Thymus (tissue), 11 donors: ENCODE measurements around the gene KLHDC10. TPM values are rescaled to one million over a fixed set of nuclear protein-coding genes. Genes with fewer than 3 reads are reported as not detected.

ENCODE experiments used
- DNase-seq, 9 donors: peaks; one replicate each; pipeline ENCODE4 v3.0.0-alpha.2; 2013; ENCODE audit warnings: low spot score in 9 of 9, low read depth in 6 of 9, missing footprints in 1 of 9
- H3K27ac ChIP-seq, 2 donors: one replicate each; pipeline ENCODE4 v1.5.1; 2013; ENCODE audit warnings: control low read depth in 1 of 2, low read depth in 1 of 2, low read length in 1 of 2, mild to moderate bottlenecking in 1 of 2, moderate library complexity in 1 of 2
- H3K27me3 ChIP-seq, 2 donors: one replicate each; pipeline ENCODE4 v1.5.1; 2013; ENCODE audit warnings: low read length in 1 of 2; ENCODE audit not compliant: control insufficient read depth in 2 of 2, insufficient read depth in 1 of 2
- H3K36me3 ChIP-seq, 2 donors: one replicate each; pipeline ENCODE4 v1.5.1; 2013; ENCODE audit warnings: low read length in 1 of 2, mild to moderate bottlenecking in 1 of 2, moderate library complexity in 1 of 2; ENCODE audit not compliant: control insufficient read depth in 2 of 2, insufficient read depth in 2 of 2
- H3K4me1 ChIP-seq, 2 donors: one replicate each; pipeline ENCODE4 v1.5.1; 2013; ENCODE audit warnings: low read length in 2 of 2; ENCODE audit not compliant: control insufficient read depth in 2 of 2, insufficient read depth in 2 of 2
- H3K4me3 ChIP-seq, 2 donors: one replicate each; pipeline ENCODE4 v1.5.1; 2013; ENCODE audit warnings: low read length in 2 of 2, control low read depth in 1 of 2, mild to moderate bottlenecking in 1 of 2
- H3K9me3 ChIP-seq, 2 donors: one replicate each; pipeline ENCODE4 v1.5.1; 2013; ENCODE audit warnings: low read length in 1 of 2, mild to moderate bottlenecking in 1 of 2; ENCODE audit not compliant: control insufficient read depth in 2 of 2, insufficient read depth in 1 of 2
- WGBS: extraction: QIAGEN DNeasy Blood & Tissue Kit; methylation state at CpG from one replicate; pipeline ENCODE4 v1.1.7; 2013; 5-methylcytosine and 5-hydroxymethylcytosine counted together
- polyA plus RNA-seq: library from polyadenylated mRNA; stranded (reverse); fragments of 200-250 nt; gene quantifications from one replicate; pipeline ENCODE4 v1.2.3, GENCODE V29; 2013
- total RNA-seq: library from RNA; stranded (reverse); fragments of 120-200 nt; gene quantifications from one replicate; pipeline ENCODE4 v1.2.4, GENCODE V29; 2013
- donor health status: healthy.

The KLHDC10 gene
- total and polyA plus RNA-seq, 2 donors, result 9.4 to 11.8 TPM

DNA sequence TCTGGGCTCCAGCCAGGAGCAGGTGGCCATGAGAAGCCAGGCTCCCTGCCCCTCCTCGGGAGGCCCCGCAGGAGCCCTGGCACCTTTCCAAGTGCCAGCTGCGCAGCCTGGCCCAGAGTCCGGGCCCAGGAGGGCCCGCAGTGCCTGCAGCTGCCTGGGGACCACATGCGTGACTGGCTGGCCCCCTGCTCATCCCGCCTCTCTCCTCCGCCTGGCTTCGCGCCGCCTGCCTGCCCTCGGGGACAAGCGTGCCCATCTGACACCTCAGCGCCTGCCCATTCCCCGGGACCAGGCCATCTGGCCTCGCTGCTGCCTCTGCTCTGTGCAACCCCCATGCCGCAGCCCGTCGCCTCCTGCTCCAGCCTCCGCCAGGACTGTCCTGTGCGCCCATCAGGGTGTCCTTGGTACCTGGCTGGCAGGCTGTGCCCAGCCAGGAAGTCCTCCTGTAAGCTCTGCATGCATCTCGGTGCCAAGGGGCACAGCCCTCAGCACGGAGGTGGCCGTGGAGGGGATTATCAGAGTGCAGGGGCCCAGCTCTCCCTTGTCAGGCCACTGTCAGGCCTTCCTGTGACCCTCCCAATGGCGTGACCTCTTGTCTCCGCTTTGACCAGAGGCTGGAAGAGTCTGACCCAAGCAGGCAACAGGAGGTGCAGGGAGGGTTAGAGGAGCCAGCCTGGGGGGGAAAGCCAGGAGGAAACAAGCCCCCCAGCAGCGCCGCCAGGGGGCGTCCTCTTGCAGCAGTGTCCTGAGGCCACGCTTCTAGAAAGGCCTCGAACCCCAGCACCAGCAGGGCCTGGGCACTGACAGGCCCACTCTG is 84.4 kb downstream of the KLHDC10 start:
- peaks cover 0 to 7% of the 10 kb centered on the region in 2 donors for H3K4me1 ChIP-seq
- no peak for DNase-seq
- H3K36me3 ChIP-seq, result peaks cover 0 to 2% of the 10 kb centered on the region in 2 donors
- no peak overlapping the region for H3K27ac ChIP-seq
- no peak overlapping the region for H3K4me3 ChIP-seq
- peaks cover 0 to 26% of the 10 kb centered on the region in 2 donors for H3K9me3 ChIP-seq
- WGBS, result 90% methylated on average over 31 of the region's 31 CpGs
- H3K27me3 ChIP-seq, result peaks cover 0 to 26% of the 10 kb centered on the region in 2 donors

DNA sequence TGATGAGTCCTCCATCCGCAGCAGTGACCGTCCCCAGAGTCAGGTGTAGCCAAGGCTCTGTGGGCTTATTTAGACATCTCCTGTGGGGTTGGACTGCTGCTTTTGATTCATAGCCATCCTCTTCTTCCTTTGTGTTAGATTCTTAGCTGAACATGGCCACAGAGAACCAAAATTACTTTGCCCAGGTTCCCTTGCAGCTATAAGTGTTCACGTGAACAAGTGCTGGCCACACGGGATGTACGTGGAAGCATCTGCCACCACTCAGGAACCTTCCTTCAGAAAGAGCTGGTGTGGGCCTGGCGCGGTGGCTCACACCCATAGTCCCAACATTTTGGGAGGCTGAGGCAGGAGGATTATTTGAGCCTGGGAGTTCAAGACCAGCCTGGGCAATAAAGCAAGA is 85.8 kb downstream of the KLHDC10 start:
- DNase-seq, result no peak
- H3K9me3 ChIP-seq, result peaks cover 0 to 21% of the 10 kb centered on the region in 2 donors
- H3K4me1 ChIP-seq, result peaks cover 0 to 4% of the 10 kb centered on the region in 2 donors
- H3K36me3 ChIP-seq, result peaks cover 6 to 11% of the 10 kb centered on the region in 2 donors
- H3K4me3 ChIP-seq, result no peak overlapping the region
- H3K27me3 ChIP-seq, result peaks cover 0 to 19% of the 10 kb centered on the region in 2 donors
- WGBS, result 99% methylated on average over 7 of the region's 7 CpGs
- H3K27ac ChIP-seq, result no peak overlapping the region

DNA sequence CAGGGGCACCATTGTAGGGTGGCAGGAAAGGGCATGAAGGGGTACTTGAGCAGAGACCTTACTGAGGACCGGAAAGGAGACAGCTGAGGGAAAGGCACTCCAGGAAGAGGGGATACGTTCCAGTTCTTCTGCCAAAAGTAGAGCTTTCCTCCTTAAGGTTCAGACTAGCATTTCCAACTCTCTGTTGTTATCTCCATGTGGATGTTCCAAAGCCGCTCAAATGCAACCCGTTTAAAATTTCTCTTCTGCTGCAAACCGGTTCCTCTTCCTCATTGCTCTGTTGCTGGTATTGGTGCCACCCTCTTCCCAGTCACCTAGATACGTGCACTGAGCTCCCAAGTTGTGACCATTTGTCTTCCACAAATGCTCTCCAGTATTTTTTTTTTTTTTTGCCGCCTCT is 87.4 kb downstream of the KLHDC10 start:
- peaks cover 17 to 21% of the 10 kb centered on the region in 2 donors for H3K36me3 ChIP-seq
- peaks cover 0 to 8% of the 10 kb centered on the region in 2 donors for H3K9me3 ChIP-seq
- H3K4me1 ChIP-seq, result peaks cover 0 to 4% of the 10 kb centered on the region in 2 donors
- peaks cover 0 to 19% of the 10 kb centered on the region in 2 donors for H3K27me3 ChIP-seq
- no peak overlapping the region for H3K4me3 ChIP-seq
- WGBS, result 94% methylated on average over 7 of the region's 7 CpGs
- H3K27ac ChIP-seq, result no peak overlapping the region
- no peak for DNase-seq

DNA sequence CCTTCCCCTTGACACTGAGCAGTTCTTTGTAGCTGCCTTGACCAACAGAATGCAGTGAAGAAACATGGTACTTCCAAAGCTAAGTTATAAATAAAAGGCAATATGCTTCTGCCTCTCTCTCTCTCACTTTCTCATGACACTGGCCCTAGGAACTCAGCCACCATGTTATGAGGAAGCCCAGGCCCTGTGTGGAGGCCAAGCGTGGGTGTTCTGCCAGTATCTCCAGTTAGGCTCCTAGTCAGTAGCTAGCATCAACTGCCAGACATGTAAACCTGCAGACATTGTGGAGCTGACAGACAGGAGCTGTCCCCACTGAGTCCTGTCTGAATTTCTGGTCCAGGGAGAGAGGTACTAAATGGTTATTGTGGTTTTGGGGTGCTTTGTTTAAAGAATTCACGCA is 89.7 kb downstream of the KLHDC10 start:
- no peak for DNase-seq
- peaks cover 24 to 33% of the 10 kb centered on the region in 2 donors for H3K36me3 ChIP-seq
- H3K9me3 ChIP-seq, result peaks cover 0 to 7% of the 10 kb centered on the region in 2 donors
- H3K4me3 ChIP-seq, result no peak overlapping the region
- 96% methylated on average over 2 of the region's 2 CpGs for WGBS
- no peak overlapping the region for H3K27ac ChIP-seq
- H3K27me3 ChIP-seq, result peaks cover 0 to 2% of the 10 kb centered on the region in 2 donors
- H3K4me1 ChIP-seq, result no peaks in the 10 kb centered on the region

DNA sequence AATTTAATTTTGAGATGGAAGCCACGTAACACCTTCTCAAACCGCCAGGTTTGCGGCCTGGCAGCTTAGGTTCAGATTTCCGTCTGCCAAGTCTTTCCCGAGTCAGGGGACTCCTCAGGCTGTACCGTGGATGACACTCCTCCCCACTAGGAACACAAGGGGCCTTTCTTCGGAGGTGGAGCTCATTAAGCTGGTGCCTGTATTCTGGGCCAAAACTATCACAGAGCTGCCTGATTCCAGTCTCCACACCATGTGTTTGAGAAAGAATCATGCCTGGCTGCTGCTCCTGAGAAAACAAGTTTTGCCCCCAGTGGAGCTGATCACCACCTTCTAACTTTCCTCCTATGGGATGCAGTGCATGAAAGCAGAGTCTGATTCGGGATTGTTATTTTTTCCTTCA is 90.1 kb downstream of the KLHDC10 start:
- no peak overlapping the region for H3K4me3 ChIP-seq
- H3K4me1 ChIP-seq, result no peaks in the 10 kb centered on the region
- H3K9me3 ChIP-seq, result peaks cover 0 to 7% of the 10 kb centered on the region in 2 donors
- no peaks in the 10 kb centered on the region for H3K27me3 ChIP-seq
- WGBS, result 99% methylated on average over 8 of the region's 8 CpGs
- H3K27ac ChIP-seq, result no peak overlapping the region
- DNase-seq, result no peak
- H3K36me3 ChIP-seq, result peaks cover 24 to 33% of the 10 kb centered on the region in 2 donors

DNA sequence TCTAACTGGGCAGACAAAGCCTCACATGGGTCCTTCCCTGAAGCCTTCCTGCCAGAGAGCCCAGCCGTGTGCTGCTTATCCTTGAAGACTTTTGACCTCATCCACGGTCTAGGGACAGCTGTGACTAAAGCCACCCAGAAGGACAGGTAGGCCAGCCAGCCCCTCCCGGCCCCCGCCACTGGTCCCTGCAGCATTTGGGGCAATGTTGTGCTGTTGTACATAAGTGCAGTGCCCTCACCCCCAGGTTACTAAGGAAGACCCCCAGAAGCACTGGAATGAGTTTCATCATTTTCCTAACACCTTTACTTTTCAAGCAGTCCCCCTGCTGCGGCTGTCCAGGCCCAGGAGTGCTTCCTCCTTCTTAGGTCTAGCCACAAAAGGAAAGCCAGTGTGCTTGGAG is 91.9 kb downstream of the KLHDC10 start:
- no peaks in the 10 kb centered on the region for H3K27me3 ChIP-seq
- DNase-seq, result no peak
- no peaks in the 10 kb centered on the region for H3K9me3 ChIP-seq
- no peaks in the 10 kb centered on the region for H3K4me1 ChIP-seq
- H3K36me3 ChIP-seq, result peaks cover 24 to 33% of the 10 kb centered on the region in 2 donors
- WGBS, result 96% methylated on average over 5 of the region's 5 CpGs
- no peak overlapping the region for H3K27ac ChIP-seq
- no peak overlapping the region for H3K4me3 ChIP-seq

DNA sequence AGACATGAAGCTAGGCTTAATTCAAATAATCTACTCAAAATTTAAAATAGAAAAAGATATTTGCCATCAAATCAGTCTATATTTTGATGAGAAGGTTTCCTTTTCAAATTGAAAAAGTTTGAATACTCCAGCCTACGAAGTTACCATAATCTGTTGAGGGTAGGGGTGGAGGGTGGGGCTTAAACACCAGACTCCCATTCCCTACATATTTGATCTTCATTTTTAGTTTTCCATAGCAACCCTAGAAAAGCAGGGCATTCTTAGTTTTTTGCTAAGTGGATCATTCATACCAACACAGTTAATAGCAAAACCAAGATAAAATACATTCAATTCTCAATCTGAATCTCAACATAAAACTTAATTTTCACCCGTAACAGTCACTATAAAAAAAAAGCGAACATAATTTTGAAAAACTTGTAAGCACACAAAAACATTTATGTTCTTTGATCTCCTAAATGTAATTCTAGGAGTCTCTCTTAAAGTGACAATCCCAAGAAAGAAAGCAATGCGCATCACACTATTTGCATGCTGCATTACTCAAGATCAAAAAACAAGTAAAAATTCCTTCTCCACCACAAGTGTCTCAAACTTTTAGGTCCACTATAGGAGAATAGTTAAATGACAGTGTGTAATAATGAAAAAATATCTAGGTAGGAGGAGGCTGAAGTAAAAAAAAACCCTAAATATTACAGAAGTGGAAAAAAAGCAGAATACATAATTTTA is 104.1 kb downstream of the KLHDC10 start:
- Histone ChIP-seq H3K4me1 (no peaks in the 10 kb centered on the region), H3K27me3 (no peaks in the 10 kb centered on the region), H3K4me3 (no peak overlapping the region), H3K27ac (no peak overlapping the region), H3K36me3 (peaks cover 14 to 40% of the 10 kb centered on the region in 2 donors), H3K9me3 (no peaks in the 10 kb centered on the region)
- DNase-seq, result no peak
- WGBS, result 99% methylated on average over 4 of the region's 4 CpGs

DNA sequence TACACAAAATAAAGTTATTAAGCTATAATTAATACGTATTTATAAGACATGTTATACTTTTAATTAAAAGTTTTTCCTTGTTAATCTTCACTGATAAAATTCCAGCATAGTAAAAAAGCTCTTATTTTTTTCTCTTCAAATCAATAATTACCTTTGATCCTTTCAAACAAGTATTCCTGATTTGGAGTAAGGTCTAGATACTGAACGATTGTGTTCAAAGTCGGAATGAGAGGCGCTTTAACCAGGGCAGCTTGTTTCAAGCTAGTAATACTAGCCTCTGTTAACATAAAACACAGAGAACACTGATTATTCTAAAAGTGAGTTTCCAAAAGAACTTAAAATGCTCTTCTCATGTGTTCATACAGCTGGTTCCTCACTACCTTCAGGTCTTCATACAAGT is 107.9 kb downstream of the KLHDC10 start:
- Histone ChIP-seq H3K9me3 (no peaks in the 10 kb centered on the region), H3K27ac (no peak overlapping the region), H3K27me3 (no peaks in the 10 kb centered on the region), H3K36me3 (peaks cover 11 to 44% of the 10 kb centered on the region in 2 donors), H3K4me3 (no peak overlapping the region), H3K4me1 (no peaks in the 10 kb centered on the region)
- WGBS, result 96% methylated on average over 4 of the region's 4 CpGs
- DNase-seq, result no peak

DNA sequence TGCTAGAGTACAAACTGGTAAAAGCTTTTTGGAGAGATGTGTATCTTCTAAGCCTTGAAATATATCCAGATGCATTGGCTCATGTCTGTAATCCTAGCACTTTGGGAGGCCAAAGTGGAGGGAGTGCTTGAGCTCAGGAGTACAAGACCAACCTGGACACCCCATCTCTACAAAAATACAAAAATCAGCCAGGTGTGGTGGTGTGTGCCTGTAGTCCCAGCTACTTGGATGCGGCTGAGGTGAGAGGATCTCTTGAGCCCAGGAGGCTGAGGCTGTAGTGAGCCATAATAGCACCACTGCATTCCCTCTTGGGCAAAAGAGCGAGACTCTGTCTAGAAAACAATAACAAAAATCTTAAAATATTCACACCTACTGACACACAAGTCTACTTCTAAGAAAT is 109.3 kb downstream of the KLHDC10 start:
- no peaks in the 10 kb centered on the region for H3K27me3 ChIP-seq
- no peak for DNase-seq
- H3K4me1 ChIP-seq, result no peaks in the 10 kb centered on the region
- no peaks in the 10 kb centered on the region for H3K9me3 ChIP-seq
- 98% methylated on average over 2 of the region's 2 CpGs for WGBS
- H3K4me3 ChIP-seq, result no peak overlapping the region
- no peak overlapping the region for H3K27ac ChIP-seq
- H3K36me3 ChIP-seq, result peaks cover 14 to 46% of the 10 kb centered on the region in 2 donors
